Measurements from ENCODE around the gene LRP1B. TPM values are rescaled to one million over a fixed set of nuclear protein-coding genes. Genes with fewer than 3 reads are reported as not detected.

The LRP1B gene
- total and polyA plus RNA-seq, 2 of the 8 experiments (the other 6 are each of a cell fraction or from before 2014, with no cell fraction given) = 0.03 TPM; not detected in 1

DNA sequence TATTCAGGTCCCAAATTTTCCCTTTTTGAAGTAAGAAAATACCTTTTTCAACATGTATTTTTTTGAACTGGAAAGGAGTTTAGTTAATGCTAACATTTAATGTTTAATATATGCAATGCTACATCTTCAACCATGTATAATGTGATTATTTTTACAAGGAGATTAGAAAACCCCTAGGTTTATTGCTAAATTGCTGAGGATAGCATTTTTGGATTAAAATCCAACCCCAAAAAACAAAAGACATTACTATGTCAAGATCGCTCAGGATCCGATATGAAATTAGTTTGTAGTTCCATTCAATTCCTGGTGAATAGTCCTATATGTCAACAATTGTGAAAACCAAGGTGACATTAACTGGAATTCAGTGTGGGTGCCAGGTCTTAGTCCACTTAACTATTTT lies 35.2 kb downstream of the LRP1B start:
- Histone ChIP-seq H3K9me3 (ENCODE audit: insufficient read depth in 2 of 2, low read depth in 1 of 2, low read length in 1 of 2) (no peaks in the 10 kb centered on the region), H2BK5ac (ENCODE audit: low read depth, low read length) (no peak overlapping the region), H3K27me3 (replicated peaks in 1 of 4; ENCODE audit: control insufficient read depth in 3 of 4, extremely low read depth in 1 of 4, insufficient read depth in 3 of 4, low read length in 3 of 4) (no peaks in the 10 kb centered on the region), H3K27ac (ENCODE audit: low read depth, low read length) (no peak overlapping the region), H3K4ac (replicated peaks; ENCODE audit: insufficient read length, low read depth, low read length) (no peak overlapping the region), H3K79me2 (ENCODE audit: control insufficient read depth in 1 of 2, insufficient read depth in 2 of 2, low read length in 2 of 2) (no peaks in the 10 kb centered on the region), H3K23ac (ENCODE audit: insufficient read length) (no peak overlapping the region), H4K20me1 (replicated peaks in 1 of 2; ENCODE audit: control insufficient read depth in 1 of 2, insufficient read depth in 2 of 2, low read length in 2 of 2) (no peaks in the 10 kb centered on the region), H4K8ac (ENCODE audit: extremely low read depth, insufficient read depth, low read length) (no peak overlapping the region), H3K14ac (ENCODE audit: insufficient read length) (no peak overlapping the region), H3K56ac (replicated peaks; ENCODE audit: insufficient read length, low read depth, low read length) (no peak overlapping the region), H4K91ac (replicated peaks; ENCODE audit: insufficient read length, low read length) (no peak overlapping the region), H2BK12ac (ENCODE audit: low read depth, low read length) (no peak overlapping the region), H2BK15ac (ENCODE audit: low read length) (no peak overlapping the region), H3K36me3 (ENCODE audit: control insufficient read depth in 2 of 4, insufficient read depth in 4 of 4, low read length in 3 of 4) (no peaks in the 10 kb centered on the region), H3K4me2 (ENCODE audit: insufficient read depth in 1 of 2, low read depth in 2 of 2, low read length in 2 of 2) (no peak overlapping the region), H3K18ac (ENCODE audit: extremely low read depth, low read length) (no peak overlapping the region), H4K5ac (ENCODE audit: insufficient read length, low read depth, low read length) (no peak overlapping the region), H3K9ac (replicated peaks in 1 of 4; ENCODE audit: extremely low read depth in 1 of 4, low read depth in 3 of 4, low read length in 3 of 4) (no peak overlapping the region), H3K23me2 (ENCODE audit: low read depth, low read length) (no peaks in the 10 kb centered on the region), H2AFZ (ENCODE audit: low read length) (no peak overlapping the region), H3K4me1 (replicated peaks in 1 of 4; ENCODE audit: control insufficient read depth in 3 of 4, insufficient read depth in 4 of 4, low read length in 3 of 4) (peaks cover 0 to 4% (median under 1%) of the 10 kb centered on the region in 4 experiments; a peak in 2 of 7 replicates), H2BK120ac (replicated peaks; ENCODE audit: low read depth, low read length) (no peak overlapping the region), H2BK20ac (ENCODE audit: low read length) (no peak overlapping the region), H3K79me1 (ENCODE audit: low read depth, low read length) (no peaks in the 10 kb centered on the region), H3K4me3 (ENCODE audit: extremely low read depth in 1 of 4, insufficient read depth in 2 of 4, low read depth in 3 of 4, low read length in 4 of 4) (no peak overlapping the region), H2AK5ac (ENCODE audit: low read depth, low read length) (no peak overlapping the region)
- 100% methylated on average over 2 of the region's 2 CpGs; no CpG with 5 or more reads in 1 of the 2 experiments for WGBS, 2 experiments (ENCODE audit: extremely low coverage in 1 of 2, insufficient coverage in 1 of 2, insufficient read length in 1 of 2, insufficient replicate concordance in 2 of 2, low coverage in 1 of 2, low lambda C conversion rate in 2 of 2, missing lambda C conversion rate in 1 of 2)
- POLR2A ChIA-PET (ENCODE audit: partially characterized antibody) = interaction anchor here (0.6 kb wide), 1 partner anchor 11 kb away, joined by 4 read pairs; no protein-coding TSS in a partner anchor
- CTCF ChIA-PET (ENCODE audit: partially characterized antibody) = no interaction called here
- DNase-seq (ENCODE audit: low read depth in 1 of 2, low spot score in 2 of 2) (no peak), FAIRE-seq (no peak)
- TF ChIP-seq MAFK (IDR thresholded peaks at IDR 0.05; ENCODE audit: low read depth, low read length) (peak; percentile 71; the same call in 1 of the 2 replicates), TAF1 (IDR thresholded peaks at IDR 0.05; ENCODE audit: low read depth, low read length) (no peak)

All from H1 (cell line).